GM18951 (cell line): ENCODE measurements around the gene LIPM.

Source experiments
- POLR2A ChIP-seq: IDR thresholded peaks from 4 replicates; pipeline ENCODE4 v1.6.1; 2011; ENCODE audit warnings: mild to moderate bottlenecking; ENCODE audit not compliant: insufficient read length, insufficient read depth; ENCODE audit errors: extremely low read depth
- in situ Hi-C: fragments of 300-500 bp; cut with MboI; formaldehyde crosslinking; loops from one replicate; pipeline ENCODE4 v1.12.0; 2022; ENCODE audit warnings: low sequenced_read_pairs, mixed read lengths, inconsistent platforms; ENCODE audit not compliant: unreplicated experiment

LIPM gene

GRCh38 chr10:88853155-88853881, 50.8 kb downstream of the LIPM start:
- in situ Hi-C loops: no loop called here
- no peak for TF ChIP-seq POLR2A

GRCh38 chr10:88854684-88855083, 52.2 kb downstream of the LIPM start:
- in situ Hi-C loops: no loop called here
- no peak for TF ChIP-seq POLR2A

GRCh38 chr10:88857831-88858230, 55.3 kb downstream of the LIPM start:
- in situ Hi-C loops: no loop called here
- no peak for TF ChIP-seq POLR2A

GRCh38 chr10:88858491-88858890, 56.0 kb downstream of the LIPM start:
- TF ChIP-seq POLR2A: no peak
- in situ Hi-C loops: no loop called here

- no peak for TF ChIP-seq POLR2A
- in situ Hi-C loops: no loop called here
Measured at GRCh38 chr10:88861036-88861435, 58.5 kb downstream of the LIPM start.

DNA sequence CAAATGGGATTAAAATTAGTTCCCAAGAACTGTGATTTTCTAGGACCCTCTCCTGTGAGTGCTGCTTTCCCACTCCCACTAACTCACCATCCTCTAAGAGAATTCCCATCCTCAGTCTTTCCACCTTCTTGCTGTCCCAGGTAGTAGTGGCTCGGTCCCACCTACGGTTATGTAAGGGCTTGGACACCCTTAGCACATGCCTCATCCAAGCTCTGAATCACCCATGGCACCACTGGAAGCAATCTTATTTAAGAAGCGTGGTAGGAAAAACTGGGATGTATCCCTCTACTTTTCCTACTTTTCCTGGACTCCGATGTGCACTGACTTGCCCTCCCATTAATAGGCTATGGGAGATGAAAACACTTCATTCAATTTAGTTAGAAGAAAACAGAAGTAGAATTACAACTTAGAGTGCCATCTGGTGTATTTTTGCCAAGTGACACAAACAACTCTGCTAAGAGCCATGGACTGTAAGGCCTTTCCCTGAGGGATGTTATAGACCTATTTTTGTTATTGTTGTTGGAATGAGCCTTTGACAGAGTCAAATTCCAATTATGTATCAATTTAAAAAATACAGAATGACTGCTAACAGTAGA, 62.8 kb downstream of the LIPM start:
- in situ Hi-C loops: no loop called here
- no peak for TF ChIP-seq POLR2A

DNA sequence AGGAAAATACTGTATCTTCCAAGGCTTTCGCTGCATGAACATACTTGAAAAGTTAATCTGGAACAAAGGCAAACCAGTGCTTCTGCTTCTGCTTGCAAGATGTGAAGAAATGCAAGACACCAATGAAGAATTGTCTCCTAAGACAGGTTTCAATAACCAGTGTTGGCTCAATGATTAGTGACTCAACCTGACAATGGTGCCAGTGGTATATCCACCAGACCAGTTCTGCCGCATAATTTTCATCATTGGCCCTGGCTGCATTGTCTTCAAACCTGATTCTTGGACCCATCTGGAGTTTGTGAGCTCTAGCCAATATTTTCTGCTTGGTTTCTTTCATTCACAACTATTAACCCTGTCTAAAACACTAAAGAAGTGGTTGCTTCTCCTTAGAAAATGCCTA, 63.9 kb downstream of the LIPM start:
- in situ Hi-C loops: no loop called here
- TF ChIP-seq POLR2A: no peak

DNA sequence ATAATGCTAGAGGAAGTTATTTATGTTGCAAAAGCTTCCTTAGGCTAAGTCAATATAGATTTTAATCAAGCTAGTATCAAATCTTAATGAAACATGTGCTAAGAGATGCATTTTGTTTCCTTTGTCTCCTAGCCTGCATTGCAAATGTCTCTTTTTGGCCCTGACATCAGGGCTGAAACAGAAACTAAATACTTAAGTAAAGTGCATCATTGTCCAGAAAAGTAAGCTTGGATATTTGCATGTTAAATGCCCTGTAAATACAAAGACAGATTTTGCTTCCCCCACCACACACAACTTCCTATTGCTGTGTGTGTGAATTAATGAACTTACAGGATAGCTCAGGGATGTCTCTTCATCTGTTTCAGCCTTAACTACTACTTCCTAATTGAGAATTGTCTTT, 67.6 kb downstream of the LIPM start:
- no peak for TF ChIP-seq POLR2A
- in situ Hi-C loops: no loop called here
